OCI-LY3 (cell line): ENCODE results near the gene RENBP.

Experiments used
- H2AFZ ChIP-seq: fragments of 200-600, 300-600 bp; shearing (Covaris generic); 2 replicates; pipeline ENCODE4 v1.6.0; 2014; ENCODE audit warnings: antibody characterized with exemption, low read depth, low read length
- H3K27ac ChIP-seq: fragments of 200-600, 300-600 bp; sonication (generic); 2 replicates; pipeline ENCODE4 v1.5.1; 2014; ENCODE audit warnings: mild to moderate bottlenecking, low read length, moderate library complexity, mixed read lengths
- H3K27me3 ChIP-seq: fragments of 200-600, 300-600 bp; sonication (generic); 2 replicates; pipeline ENCODE4 v1.6.1; 2014; ENCODE audit warnings: low read depth, low read length, mixed read lengths
- H3K36me3 ChIP-seq: fragments of 200-600, 300-600 bp; sonication (generic); replicated peaks from 2 replicates; pipeline ENCODE3; 2014; ENCODE audit warnings: low read depth, low read length, mixed read lengths
- H3K4me1 ChIP-seq: fragments of 300-600, 200-600 bp; sonication (generic); 2 replicates; pipeline ENCODE4 v1.6.1; 2014; ENCODE audit warnings: low read length, mixed read lengths
- H3K4me2 ChIP-seq: fragments of 200-600, 300-600 bp; sonication (generic); 2 replicates; pipeline ENCODE4 v1.6.1; 2014; ENCODE audit warnings: low read length, mixed read lengths
- H3K4me3 ChIP-seq: fragments of 300-600, 200-600 bp; sonication (generic); 2 replicates; pipeline ENCODE4 v1.5.1; 2014; ENCODE audit warnings: antibody characterized with exemption, mild to moderate bottlenecking, low read length, moderate library complexity
- H3K79me2 ChIP-seq: fragments of 300-600, 200-600 bp; shearing (Covaris generic); 2 replicates; pipeline ENCODE4 v1.6.1; 2014; ENCODE audit warnings: mild to moderate bottlenecking, low read length, mixed read lengths
- H3K9ac ChIP-seq: fragments of 300-600, 200-600 bp; shearing (Covaris generic); 2 replicates; pipeline ENCODE4 v1.6.0; 2014; ENCODE audit warnings: mild to moderate bottlenecking, low read length, moderate library complexity
- H3K9me3 ChIP-seq: fragments of 200-600, 300-600 bp; shearing (Covaris generic); 2 replicates; pipeline ENCODE4 v1.6.1; 2014; ENCODE audit warnings: low read length, mixed read lengths; ENCODE audit not compliant: insufficient read depth
- H4K20me1 ChIP-seq: fragments of 200-600, 300-600 bp; sonication (generic); 2 replicates; pipeline ENCODE4 v1.6.1; 2016; ENCODE audit warnings: low read length, mixed read lengths; ENCODE audit not compliant: insufficient read depth
- CTCF ChIP-seq: fragments of 200-600, 300-600 bp; sonication (generic); IDR thresholded peaks from 2 replicates; pipeline ENCODE4 v1.5.1; 2014; ENCODE audit warnings: antibody characterized with exemption, low read length, low read depth
- EZH2phosphoT487 ChIP-seq: fragments of 200-600 bp; shearing (Covaris generic); IDR thresholded peaks from 2 replicates; pipeline ENCODE4 v1.6.1; 2018; ENCODE audit warnings: antibody characterized with exemption, mixed run types, low read depth

The RENBP gene

GRCh38 chrX:153944140-153944799, at the start of gene RENBP:
RENBP (minus strand) TSS chrX:153944643; CDS start chrX:153944610, 33 bp downstream.
- H3K4me3 ChIP-seq: peak within 1 kb of the TSS; percentile 75
- no peak within 1 kb of the TSS for H2AFZ ChIP-seq
- no peaks in the 10 kb centered on the region for H3K9me3 ChIP-seq
- peaks cover 7% of the 10 kb centered on the region for H3K4me1 ChIP-seq
- H3K27me3 ChIP-seq: no peaks in the 10 kb centered on the region
- peak within 1 kb of the TSS; percentile 72 for H3K4me2 ChIP-seq
- no peaks in the 10 kb centered on the region for H3K79me2 ChIP-seq
- H3K36me3 ChIP-seq: no peaks in the 10 kb centered on the region
- H4K20me1 ChIP-seq: no peaks in the 10 kb centered on the region
- TF ChIP-seq CTCF (no peak), EZH2phosphoT487 (no peak)
- H3K27ac ChIP-seq: no peak within 1 kb of the TSS
- peak within 1 kb of the TSS; percentile 48; the same call in 1 of the 2 replicates for H3K9ac ChIP-seq

GRCh38 chrX:153993978-153994377, 49.5 kb upstream of the RENBP start:
- Histone ChIP-seq H3K4me1 (no peaks in the 10 kb centered on the region), H4K20me1 (no peaks in the 10 kb centered on the region), H3K9me3 (no peaks in the 10 kb centered on the region), H3K27ac (no peak overlapping the region), H3K36me3 (no peaks in the 10 kb centered on the region), H3K27me3 (no peaks in the 10 kb centered on the region), H3K4me2 (no peak overlapping the region), H3K4me3 (no peak overlapping the region), H2AFZ (no peak overlapping the region), H3K79me2 (no peaks in the 10 kb centered on the region), H3K9ac (no peak overlapping the region)
- TF ChIP-seq CTCF: no peak

GRCh38 chrX:153993079-153993478, 48.6 kb upstream of the RENBP start:
- H3K9me3 ChIP-seq: no peaks in the 10 kb centered on the region
- no peaks in the 10 kb centered on the region for H4K20me1 ChIP-seq
- H2AFZ ChIP-seq: no peak overlapping the region
- no peaks in the 10 kb centered on the region for H3K4me1 ChIP-seq
- TF ChIP-seq EZH2phosphoT487: no peak
- TF ChIP-seq CTCF: no peak
- no peaks in the 10 kb centered on the region for H3K27me3 ChIP-seq
- no peaks in the 10 kb centered on the region for H3K79me2 ChIP-seq
- H3K27ac ChIP-seq: no peak overlapping the region
- no peak overlapping the region for H3K4me3 ChIP-seq
- H3K9ac ChIP-seq: no peak overlapping the region
- H3K36me3 ChIP-seq: no peaks in the 10 kb centered on the region
- H3K4me2 ChIP-seq: no peak overlapping the region

- Histone ChIP-seq H3K4me1 (no peaks in the 10 kb centered on the region), H3K9me3 (no peaks in the 10 kb centered on the region)
- no peak for TF ChIP-seq EZH2phosphoT487
- no peak for TF ChIP-seq CTCF
Measured at GRCh38 chrX:153992180-153992579, 47.7 kb upstream of the RENBP start.

More at GRCh38 chrX:153992180-153992579, 47.7 kb upstream of the RENBP start:
- no peak overlapping the region for H3K27ac ChIP-seq
- H3K79me2 ChIP-seq: no peaks in the 10 kb centered on the region
- H4K20me1 ChIP-seq: no peaks in the 10 kb centered on the region
- no peak overlapping the region for H3K4me2 ChIP-seq
- H2AFZ ChIP-seq: no peak overlapping the region
- H3K27me3 ChIP-seq: no peaks in the 10 kb centered on the region
- no peak overlapping the region for H3K9ac ChIP-seq
- no peaks in the 10 kb centered on the region for H3K36me3 ChIP-seq
- no peak overlapping the region for H3K4me3 ChIP-seq
